Testis (tissue), 3 donors: Measurements from ENCODE around the gene ADAM10. TPM values are rescaled to one million over a fixed set of nuclear protein-coding genes. Genes with fewer than 3 reads are reported as not detected.

Experiments used
- DNase-seq: peaks from one replicate; pipeline ENCODE4 v3.0.0-alpha.2; 2019
- H3K27ac ChIP-seq, 2 donors: fragments of 200-600 bp; sonication (generic); one replicate each; pipeline ENCODE4 v1.5.1; 2019
- H3K27me3 ChIP-seq: fragments of 200-600 bp; sonication (generic); one replicate; pipeline ENCODE4 v1.5.1; 2019
- H3K36me3 ChIP-seq: fragments of 200-600 bp; sonication (generic); one replicate; pipeline ENCODE4 v1.5.1; 2017; ENCODE audit warnings: low read depth; ENCODE audit errors: missing control alignments
- H3K4me1 ChIP-seq: fragments of 200-600 bp; sonication (generic); one replicate; pipeline ENCODE4 v1.5.1; 2019
- H3K4me3 ChIP-seq, 2 donors: fragments of 200-600 bp; sonication (generic); one replicate each; pipeline ENCODE4 v1.5.1; 2017 to 2019
- H3K9me3 ChIP-seq: fragments of 200-600 bp; sonication (generic); one replicate; pipeline ENCODE4 v1.5.1; 2017
- POLR2A ChIP-seq: fragments of 450-650 bp; IDR thresholded peaks from one replicate; pipeline ENCODE4 v1.6.1; 2017; ENCODE audit warnings: antibody characterized with exemption, mild to moderate bottlenecking, moderate library complexity
- WGBS, 2 donors: methylation state at CpG; one replicate each; pipeline ENCODE4 v1.1.5; 2018; 5-methylcytosine and 5-hydroxymethylcytosine counted together
- intact Hi-C: fragments of 100-400 bp; cut with DNase I; formaldehyde crosslinking; loops from one replicate; pipeline ENCODE4 v1.15.1; 2023; ENCODE audit warnings: low total_unique reads
- polyA plus RNA-seq: library from polyadenylated mRNA; stranded (reverse); fragments of 350-450 nt; fragmentation: Illumina TruSeq; extraction: RNeasy Lipid Tissue Mini Kit (QIAGEN cat#74804); gene quantifications from one replicate; pipeline ENCODE4 v1.2.3, GENCODE V29; 2014; ENCODE audit warnings: low read depth, low replicate concordance; ENCODE audit not compliant: insufficient read depth
- total RNA-seq, 2 donors: library from RNA; depleted of rRNA; stranded (reverse); fragments of >200 nt; gene quantifications; one replicate each; pipeline ENCODE4 v1.2.3, GENCODE V29; 2016
- TF ChIP-seq, protein P1 (sequence below), 3 experiments: fragments of 450-650 bp in 2 of 3; fragments of 200-600 bp in 1 of 3; sonication (generic) in 1 of 3; IDR thresholded peaks; one replicate each; pipeline ENCODE4 v1.5.1; 2016 to 2019; ENCODE audit warnings: antibody characterized with exemption in 3 of 3, mild to moderate bottlenecking in 2 of 3, moderate library complexity in 1 of 3

ADAM10 gene
- total and polyA plus RNA-seq, 3 donors from 2014 or later = 46.2 to 65.5 (median 58.7) TPM

DNA sequence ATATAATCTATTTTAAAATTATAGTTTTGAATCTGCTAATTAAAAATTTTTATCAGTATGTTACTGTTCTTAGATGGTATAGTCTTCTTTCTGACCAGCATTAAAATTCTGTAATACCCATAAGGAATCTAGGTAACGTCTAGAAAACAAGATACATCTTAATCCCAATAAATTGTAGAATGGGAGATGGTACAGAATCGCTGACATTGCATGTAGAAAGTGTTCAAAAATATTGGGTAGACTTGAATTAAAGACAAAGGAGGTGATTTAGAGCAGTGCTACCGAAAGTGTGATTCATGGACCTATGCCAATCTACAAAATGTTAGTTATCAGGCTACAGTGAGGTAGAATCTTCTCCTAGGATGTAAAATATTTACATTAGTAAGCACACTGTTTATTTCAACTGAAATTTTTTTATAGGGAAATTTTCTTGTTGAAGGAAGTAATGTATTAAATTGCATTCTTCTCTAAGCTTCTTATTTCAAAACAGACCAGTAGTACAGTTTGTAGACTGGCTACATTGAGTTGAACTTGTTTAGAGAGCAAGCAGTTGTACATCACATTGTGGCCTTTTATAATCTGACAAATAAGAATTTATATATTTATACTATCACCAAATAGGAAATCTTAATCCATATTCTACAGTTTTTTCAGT, 38.7 kb upstream of the ADAM10 start:
- DNase-seq = no peak
- intact Hi-C loops = no loop called here
- no peak overlapping the region for H3K4me3 ChIP-seq
- H3K4me1 ChIP-seq = no peaks in the 10 kb centered on the region
- H3K27me3 ChIP-seq = no peaks in the 10 kb centered on the region
- TF ChIP-seq POLR2A = no peak
- TF ChIP-seq, protein P1, sequence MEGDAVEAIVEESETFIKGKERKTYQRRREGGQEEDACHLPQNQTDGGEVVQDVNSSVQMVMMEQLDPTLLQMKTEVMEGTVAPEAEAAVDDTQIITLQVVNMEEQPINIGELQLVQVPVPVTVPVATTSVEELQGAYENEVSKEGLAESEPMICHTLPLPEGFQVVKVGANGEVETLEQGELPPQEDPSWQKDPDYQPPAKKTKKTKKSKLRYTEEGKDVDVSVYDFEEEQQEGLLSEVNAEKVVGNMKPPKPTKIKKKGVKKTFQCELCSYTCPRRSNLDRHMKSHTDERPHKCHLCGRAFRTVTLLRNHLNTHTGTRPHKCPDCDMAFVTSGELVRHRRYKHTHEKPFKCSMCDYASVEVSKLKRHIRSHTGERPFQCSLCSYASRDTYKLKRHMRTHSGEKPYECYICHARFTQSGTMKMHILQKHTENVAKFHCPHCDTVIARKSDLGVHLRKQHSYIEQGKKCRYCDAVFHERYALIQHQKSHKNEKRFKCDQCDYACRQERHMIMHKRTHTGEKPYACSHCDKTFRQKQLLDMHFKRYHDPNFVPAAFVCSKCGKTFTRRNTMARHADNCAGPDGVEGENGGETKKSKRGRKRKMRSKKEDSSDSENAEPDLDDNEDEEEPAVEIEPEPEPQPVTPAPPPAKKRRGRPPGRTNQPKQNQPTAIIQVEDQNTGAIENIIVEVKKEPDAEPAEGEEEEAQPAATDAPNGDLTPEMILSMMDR (IDR thresholded peaks at IDR 0.05) = no peak
- H3K36me3 ChIP-seq = no peaks in the 10 kb centered on the region
- no peaks in the 10 kb centered on the region for H3K9me3 ChIP-seq
- no peak overlapping the region for H3K27ac ChIP-seq
- WGBS, 2 donors = 90 to 96% methylated on average over 3 of the region's 3 CpGs

DNA sequence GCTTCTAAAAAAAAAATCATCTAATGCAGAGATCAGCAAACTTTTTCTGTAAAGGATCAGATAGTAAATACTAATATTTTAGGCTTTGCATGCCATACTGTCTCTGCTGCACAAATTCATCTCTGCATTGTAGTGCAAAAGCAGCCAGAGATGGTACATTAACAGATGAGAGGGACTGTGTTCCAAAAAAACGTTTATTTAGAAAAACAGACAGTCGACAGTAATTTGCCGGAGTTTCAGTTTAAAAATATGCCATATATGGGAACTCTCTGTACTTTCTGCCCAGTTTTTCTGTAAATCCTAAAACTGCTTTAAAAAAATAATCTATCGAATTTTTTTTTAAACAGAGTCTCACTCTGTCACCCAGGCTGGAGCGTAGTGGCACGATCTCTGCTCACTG, 35.8 kb upstream of the ADAM10 start:
- 56 to 67% methylated on average over 6 of the region's 6 CpGs for WGBS, 2 donors
- H3K4me3 ChIP-seq = no peak overlapping the region
- no peaks in the 10 kb centered on the region for H3K9me3 ChIP-seq
- no peaks in the 10 kb centered on the region for H3K27me3 ChIP-seq
- intact Hi-C loops = no loop called here
- TF ChIP-seq POLR2A = no peak
- TF ChIP-seq, protein P1 (IDR thresholded peaks at IDR 0.05) = no peak
- H3K27ac ChIP-seq = no peak overlapping the region
- H3K36me3 ChIP-seq = no peaks in the 10 kb centered on the region
- H3K4me1 ChIP-seq = no peaks in the 10 kb centered on the region
- no peak for DNase-seq

DNA sequence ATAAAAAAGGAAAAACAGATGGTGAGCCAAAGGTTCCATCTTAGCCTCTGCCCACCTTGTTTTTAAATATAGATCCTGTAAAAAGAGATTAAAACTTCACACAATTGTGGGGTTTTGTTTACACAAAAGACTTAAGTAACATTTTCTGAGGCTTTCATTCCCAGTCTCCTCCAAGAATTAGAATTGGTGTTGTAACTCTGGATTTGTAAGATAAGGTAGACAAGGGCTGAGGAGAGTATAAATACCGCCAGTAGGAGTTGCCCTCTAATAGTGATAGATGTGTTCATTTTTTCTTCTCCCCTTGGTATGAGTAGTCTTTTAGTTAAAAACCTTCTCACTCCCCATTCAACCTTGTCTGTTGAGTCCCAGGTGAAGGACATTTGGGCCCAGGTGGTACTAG, 30.0 kb upstream of the ADAM10 start:
- no peak for DNase-seq
- Histone ChIP-seq H3K9me3 (no peaks in the 10 kb centered on the region), H3K4me3 (no peak overlapping the region), H3K4me1 (no peaks in the 10 kb centered on the region), H3K27ac (peak overlapping the region in 1 of 2 donors; percentile 23), H3K36me3 (no peaks in the 10 kb centered on the region), H3K27me3 (no peaks in the 10 kb centered on the region)
- no peak for TF ChIP-seq POLR2A
- TF ChIP-seq, protein P1 (IDR thresholded peaks at IDR 0.05) = no peak
- WGBS, 2 donors = 55 to 83% methylated on average over 1 of the region's 1 CpG
- intact Hi-C loops = no loop called here

DNA sequence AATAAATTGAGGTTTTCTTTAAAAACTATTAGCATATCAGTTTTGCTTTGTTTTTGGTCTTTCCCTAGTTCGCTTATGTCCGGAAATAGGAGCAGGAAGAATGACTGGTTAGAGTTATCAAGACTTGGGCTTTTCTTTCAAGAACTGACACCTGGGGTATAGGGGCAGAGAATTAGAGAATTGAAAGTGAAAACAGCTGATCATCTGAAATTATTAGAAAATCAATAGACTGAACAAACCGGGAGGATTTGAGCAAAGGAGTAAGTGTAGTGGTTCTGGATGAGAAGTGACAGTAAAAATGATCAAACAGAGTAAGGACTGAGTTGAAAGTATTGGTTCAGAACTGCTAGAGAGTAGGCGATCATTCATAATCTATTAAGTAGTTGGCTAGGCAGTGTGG, 27.6 kb upstream of the ADAM10 start:
- TF ChIP-seq, protein P1 (IDR thresholded peaks at IDR 0.05) = no peak
- TF ChIP-seq POLR2A = no peak
- DNase-seq = no peak
- intact Hi-C loops = no loop called here
- Histone ChIP-seq H3K27me3 (no peaks in the 10 kb centered on the region), H3K27ac (no peak overlapping the region), H3K9me3 (no peaks in the 10 kb centered on the region), H3K4me3 (no peak overlapping the region), H3K4me1 (peaks cover 18% of the 10 kb centered on the region), H3K36me3 (no peaks in the 10 kb centered on the region)
- 86 to 92% methylated on average over 4 of the region's 4 CpGs for WGBS, 2 donors

DNA sequence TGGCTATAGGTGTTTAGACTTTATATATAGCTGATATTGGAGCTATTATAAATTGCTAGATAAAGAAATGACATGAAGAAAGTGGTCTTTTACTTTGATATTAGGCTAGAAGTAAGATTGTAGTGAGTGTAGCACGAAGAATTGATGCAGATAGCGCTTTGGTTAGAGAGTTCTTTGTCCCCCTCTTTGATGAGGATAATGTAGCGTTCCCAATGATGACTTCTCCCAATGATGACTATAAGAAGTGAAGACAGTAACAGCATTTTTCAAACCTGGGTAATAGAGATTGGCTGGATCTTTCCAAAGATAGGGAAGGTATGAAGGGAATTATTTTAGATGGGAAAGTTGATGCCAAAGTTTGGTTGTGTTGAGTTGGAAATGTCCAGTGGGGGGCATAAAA, 25.9 kb upstream of the ADAM10 start:
- no peak for TF ChIP-seq POLR2A
- TF ChIP-seq, protein P1 (IDR thresholded peaks at IDR 0.05) = no peak
- Histone ChIP-seq H3K4me1 (peaks cover 19% of the 10 kb centered on the region), H3K27ac (no peak overlapping the region), H3K4me3 (no peak overlapping the region), H3K27me3 (no peaks in the 10 kb centered on the region), H3K9me3 (no peaks in the 10 kb centered on the region), H3K36me3 (no peaks in the 10 kb centered on the region)
- WGBS, 2 donors = 96 to 97% methylated on average over 3 of the region's 3 CpGs
- no peak for DNase-seq
- intact Hi-C loops = no loop called here
